H1 (cell line): ENCODE results near the gene APEH. TPM values are rescaled to one million over a fixed set of nuclear protein-coding genes. Genes with fewer than 3 reads are reported as not detected.

ENCODE experiments used
- ASH2L ChIP-seq: fragments of 200-600, 300-600 bp; sonication (generic); IDR thresholded peaks from one replicate; pipeline ENCODE4 v1.7.1; 2017; ENCODE audit warnings: low read length
- ATF2 ChIP-seq: IDR thresholded peaks from 2 replicates; pipeline ENCODE4 v1.6.1; 2012; ENCODE audit warnings: low read length, inconsistent platforms
- BCL11A ChIP-seq, 2 experiments: IDR thresholded peaks; one replicate each; pipeline ENCODE4 v1.6.1; 2011; ENCODE audit warnings: low read depth in 2 of 2, low read length in 2 of 2, mild to moderate bottlenecking in 2 of 2
- CBX5 ChIP-seq: fragments of 300-800, 300-1000 bp; sonication (generic); IDR thresholded peaks from 2 replicates; pipeline ENCODE4 v1.7.1; 2016; ENCODE audit warnings: antibody characterized with exemption, low read length, low read depth
- CEBPB ChIP-seq: IDR thresholded peaks from 2 replicates; pipeline ENCODE4 v1.6.1; 2012; ENCODE audit warnings: low read depth, low read length
- CTBP2 ChIP-seq: IDR thresholded peaks from 2 replicates; pipeline ENCODE4 v1.7.0; 2011; ENCODE audit warnings: borderline replicate concordance, mild to moderate bottlenecking, moderate library complexity, mixed read lengths, low read length; ENCODE audit not compliant: insufficient read depth, insufficient read length
- EGR1 ChIP-seq: IDR thresholded peaks from 2 replicates; pipeline ENCODE4 v1.6.1; 2011; ENCODE audit warnings: low read depth, low read length, borderline replicate concordance
- JUND ChIP-seq: IDR thresholded peaks from 2 replicates; pipeline ENCODE4 v1.6.1; 2011; ENCODE audit warnings: mild to moderate bottlenecking, improper control_type of control experiment, low read length
- KDM4A ChIP-seq: IDR thresholded peaks from one replicate; pipeline ENCODE4 v1.7.1; 2012; ENCODE audit warnings: low read depth, mild to moderate bottlenecking, moderate library complexity, low read length, inconsistent platforms; ENCODE audit not compliant: severe bottlenecking
- KDM5A ChIP-seq: fragments of 200-600 bp; IDR thresholded peaks from 2 replicates; pipeline ENCODE4 v1.7.1; 2012; ENCODE audit warnings: mild to moderate bottlenecking, low read length, inconsistent platforms, mixed read lengths
- NRF1 ChIP-seq: IDR thresholded peaks from 2 replicates; pipeline ENCODE4 v1.6.1; 2011; ENCODE audit warnings: mild to moderate bottlenecking, low read depth, low read length, improper control_type of control experiment
- PHF8 ChIP-seq: fragments of 200-600 bp; sonication (generic); conservative IDR thresholded peaks from 2 replicates; pipeline ENCODE4 v1.7.1; 2012; ENCODE audit warnings: low read depth, mild to moderate bottlenecking, inconsistent platforms, low read length, moderate library complexity
- RBBP5 ChIP-seq: IDR thresholded peaks from 2 replicates; pipeline ENCODE4 v1.7.1; 2012; ENCODE audit warnings: low read depth, mild to moderate bottlenecking, inconsistent platforms, low read length, moderate library complexity, borderline replicate concordance
- RNF2 ChIP-seq: fragments of 200-900, 300-1000 bp; sonication (generic); IDR thresholded peaks from 2 replicates; pipeline ENCODE4 v1.7.1; 2016; ENCODE audit warnings: borderline replicate concordance, low read depth, mild to moderate bottlenecking, antibody characterized with exemption, low read length; ENCODE audit not compliant: poor library complexity, severe bottlenecking; ENCODE audit errors: missing control alignments
- SAP30 ChIP-seq: fragments of 300-600 bp; sonication (generic); IDR thresholded peaks from 2 replicates; pipeline ENCODE4 v1.7.1; 2012; ENCODE audit warnings: low read length, moderate library complexity, mild to moderate bottlenecking, inconsistent platforms; ENCODE audit not compliant: insufficient read depth, insufficient replicate concordance
- SIRT6 ChIP-seq: IDR thresholded peaks from one replicate; pipeline ENCODE4 v1.7.1; 2012; ENCODE audit warnings: low read length, inconsistent platforms
- SP1 ChIP-seq: IDR thresholded peaks from 2 replicates; pipeline ENCODE4 v1.6.1; 2011; ENCODE audit warnings: low read depth, low read length
- SRF ChIP-seq: IDR thresholded peaks from 2 replicates; pipeline ENCODE4 v1.6.1; 2011; ENCODE audit warnings: mild to moderate bottlenecking, low read depth, low read length, moderate library complexity
- TAF1 ChIP-seq: IDR thresholded peaks from 2 replicates; pipeline ENCODE4 v1.6.1; 2011; ENCODE audit warnings: mild to moderate bottlenecking, low read depth, low read length
- TBP ChIP-seq: IDR thresholded peaks from 2 replicates; pipeline ENCODE4 v1.6.1; 2011; ENCODE audit warnings: low read depth, low read length, improper control_type of control experiment
- USF2 ChIP-seq: IDR thresholded peaks from 2 replicates; pipeline ENCODE4 v1.6.1; 2011; ENCODE audit warnings: low read length, improper control_type of control experiment
- polyA plus RNA-seq, 7 experiments: library from polyadenylated mRNA; depleted of rRNA in 3 of 7; stranded (reverse) in 5 of 7; unstranded in 2 of 7; fragments of >200 nt in 5 of 7; fragments of 200-250 nt in 2 of 7; gene quantifications; 1 replicate in 5 of 7; 2 replicates in 1 of 7; 4 replicates in 1 of 7; pipeline versions ENCODE4 v1.2.1 to v1.2.3, GENCODE V29; 2011 to 2013; ENCODE audit warnings: missing spikeins in 2 of 7, mixed read lengths in 2 of 7
- total RNA-seq: library from RNA; stranded (reverse); fragmentation: NEBNext Ultra II Directional; extraction: Animal tissue kit (Norgen Biotek cat#: 25700); gene quantifications from 2 replicates; pipeline ENCODE4 v1.2.1, GENCODE V29; 2021

The APEH gene
- total and polyA plus RNA-seq, 2 of the 8 experiments (the other 6 are each of a cell fraction or from before 2014, with no cell fraction given), result 222 to 260 TPM

GRCh38 chr3:49673715-49674496 lies at the start of gene APEH (continued):
- no peak for TF ChIP-seq JUND
- TF ChIP-seq BCL11A (IDR thresholded peaks at IDR 0.05; ENCODE audit: low read depth in 2 of 2, low read length in 2 of 2), result no peak
- TF ChIP-seq RBBP5, result 0 out of 2 replicates have a peak, but pooled peaks have one; percentile 6
- peak; percentile 85 for TF ChIP-seq PHF8
- TF ChIP-seq EGR1, result no peak
- TF ChIP-seq TAF1, result peak; percentile 60
- TF ChIP-seq ATF2, result no peak
- TF ChIP-seq CEBPB, result no peak
- TF ChIP-seq SAP30, result no peak
- peak; percentile 66; the same call in 1 of the 2 replicates for TF ChIP-seq TBP
- no peak for TF ChIP-seq CTBP2
- TF ChIP-seq USF2, result no peak
- TF ChIP-seq SRF, result 0 out of 2 replicates have a peak, but pooled peaks have one; percentile 8
- TF ChIP-seq SP1, result peak; percentile 62
- TF ChIP-seq KDM4A, result peak; percentile 72
- no peak for TF ChIP-seq CBX5
- TF ChIP-seq ASH2L, result peak; percentile 79
- TF ChIP-seq RNF2, result no peak
- no peak for TF ChIP-seq NRF1
- TF ChIP-seq KDM5A, result peak; percentile 34; the same call in 1 of the 2 replicates
- TF ChIP-seq SIRT6, result no peak
